Measurements from ENCODE around the gene C1QTNF2. TPM values are rescaled to one million over a fixed set of nuclear protein-coding genes. Genes with fewer than 3 reads are reported as not detected.

The C1QTNF2 gene
- total RNA-seq, 4 donors from 2014 or later = 0.59 to 16.5 (median 3.0) TPM

DNA sequence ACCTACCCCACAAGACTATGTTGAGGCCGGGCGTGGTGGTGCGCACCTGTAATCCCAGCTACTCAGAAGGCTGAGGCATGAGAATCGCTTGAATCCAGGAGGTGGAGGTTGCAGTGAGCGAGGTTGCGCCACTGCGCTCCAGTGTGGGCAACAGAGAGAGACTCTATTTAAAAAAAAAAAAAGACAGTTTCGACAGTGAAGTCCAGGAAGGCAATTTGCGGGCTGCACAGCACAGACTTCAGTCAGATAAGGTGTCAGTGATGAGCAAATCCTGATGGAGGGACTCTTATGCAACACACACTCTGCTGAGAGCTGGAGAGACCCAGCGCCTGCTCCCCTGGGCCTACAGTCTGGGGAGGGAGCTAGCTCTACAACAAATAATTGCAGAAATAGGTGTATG is 72.2 kb downstream of the C1QTNF2 start:
- DNase-seq = no peak
- TF ChIP-seq, protein P1, sequence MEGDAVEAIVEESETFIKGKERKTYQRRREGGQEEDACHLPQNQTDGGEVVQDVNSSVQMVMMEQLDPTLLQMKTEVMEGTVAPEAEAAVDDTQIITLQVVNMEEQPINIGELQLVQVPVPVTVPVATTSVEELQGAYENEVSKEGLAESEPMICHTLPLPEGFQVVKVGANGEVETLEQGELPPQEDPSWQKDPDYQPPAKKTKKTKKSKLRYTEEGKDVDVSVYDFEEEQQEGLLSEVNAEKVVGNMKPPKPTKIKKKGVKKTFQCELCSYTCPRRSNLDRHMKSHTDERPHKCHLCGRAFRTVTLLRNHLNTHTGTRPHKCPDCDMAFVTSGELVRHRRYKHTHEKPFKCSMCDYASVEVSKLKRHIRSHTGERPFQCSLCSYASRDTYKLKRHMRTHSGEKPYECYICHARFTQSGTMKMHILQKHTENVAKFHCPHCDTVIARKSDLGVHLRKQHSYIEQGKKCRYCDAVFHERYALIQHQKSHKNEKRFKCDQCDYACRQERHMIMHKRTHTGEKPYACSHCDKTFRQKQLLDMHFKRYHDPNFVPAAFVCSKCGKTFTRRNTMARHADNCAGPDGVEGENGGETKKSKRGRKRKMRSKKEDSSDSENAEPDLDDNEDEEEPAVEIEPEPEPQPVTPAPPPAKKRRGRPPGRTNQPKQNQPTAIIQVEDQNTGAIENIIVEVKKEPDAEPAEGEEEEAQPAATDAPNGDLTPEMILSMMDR (IDR thresholded peaks at IDR 0.05) = no peak
- TF ChIP-seq POLR2A (IDR thresholded peaks at IDR 0.05) = no peak
- no peaks in the 10 kb centered on the region for H3K36me3 ChIP-seq
- H3K4me1 ChIP-seq = no peaks in the 10 kb centered on the region
- no peaks in the 10 kb centered on the region for H3K9me3 ChIP-seq
- no peaks in the 10 kb centered on the region for H3K27me3 ChIP-seq
- intact Hi-C loops (cut with DNase I; ENCODE audit: low total_unique reads) = no loop called here
- no peak overlapping the region for H3K27ac ChIP-seq
- no peak overlapping the region for H3K4me3 ChIP-seq

- H3K27me3 ChIP-seq = no peaks in the 10 kb centered on the region
- H3K27ac ChIP-seq = no peak overlapping the region
- no peak for TF ChIP-seq POLR2A (IDR thresholded peaks at IDR 0.05)
- TF ChIP-seq, protein P1 (IDR thresholded peaks at IDR 0.05) = no peak
- no peaks in the 10 kb centered on the region for H3K9me3 ChIP-seq
- DNase-seq = no peak
- H3K4me3 ChIP-seq = no peak overlapping the region
- H3K36me3 ChIP-seq = no peaks in the 10 kb centered on the region
- H3K4me1 ChIP-seq = no peaks in the 10 kb centered on the region
- intact Hi-C loops (cut with DNase I; ENCODE audit: low total_unique reads) = no loop called here
Observed at GRCh38 chr5:160297776-160298175, 72.7 kb downstream of the C1QTNF2 start.

Small RNA genes within 50 kb of the gene (small RNA-seq; reads per million reads assigned to genes)
- gene AC112191.3 = not detected

Other genes with a start within 250 kb of the C1QTNF2 start
- under 1 TPM in 2 of 4 donors, not detected in 2; 0.59 to 0.76 TPM for gene FABP6, start 141.1 kb downstream of the C1QTNF2 start, total RNA-seq
- gene CCNJL, start 58.1 kb downstream of the C1QTNF2 start, total RNA-seq = 1 to 10 TPM in 2 of 4 donors, under 1 TPM in 1, not detected in 1; under 0.01 to 5.8 (median 2.6) TPM
- 10 to 100 TPM in 3 of 4 donors, 1 to 10 TPM in 1; 6.1 to 34.1 (median 18.4) TPM for gene FAM200C, start 29.4 kb upstream of the C1QTNF2 start, total RNA-seq
- gene SLU7, start 48.5 kb upstream of the C1QTNF2 start, total RNA-seq = 10 to 100 TPM; 26.6 to 90.0 (median 52.4) TPM
- gene PTTG1, start 51.2 kb upstream of the C1QTNF2 start, total RNA-seq = 10 to 100 TPM in 2 of 4 donors, 1 to 10 TPM in 1, not detected in 1; 2.4 to 40.0 (median 10.6) TPM